Fibroblast of lung (primary cell): ENCODE results near the gene LRP1. TPM values are rescaled to one million over a fixed set of nuclear protein-coding genes. Genes with fewer than 3 reads are reported as not detected.
A peak's percentile ranks its signal among the peaks of the same experiment; 100 is the strongest.

Experiments used
- DNase-seq, 2 donors: peaks; one replicate each; pipeline versions ENCODE4 v3.0.0 to v3.0.0-alpha.2; 2010; ENCODE audit warnings: low read depth in 2 of 2
- H2AFZ ChIP-seq: 2 replicates; pipeline ENCODE4 v1.5.1; 2012; ENCODE audit warnings: low read length, control low read depth, inconsistent platforms
- H3K27ac ChIP-seq: 2 replicates; pipeline ENCODE4 v1.5.1; 2011; ENCODE audit warnings: low read length, control low read depth; ENCODE audit not compliant: insufficient read depth
- H3K27me3 ChIP-seq: 2 replicates; pipeline ENCODE4 v1.5.1; 2011; ENCODE audit warnings: mild to moderate bottlenecking, low read length; ENCODE audit not compliant: control insufficient read depth, insufficient read depth
- H3K36me3 ChIP-seq: 2 replicates; pipeline ENCODE4 v1.5.1; 2011; ENCODE audit warnings: low read length; ENCODE audit not compliant: control insufficient read depth, insufficient read depth
- H3K4me1 ChIP-seq: 2 replicates; pipeline ENCODE4 v1.5.1; 2011; ENCODE audit warnings: low read length; ENCODE audit not compliant: control insufficient read depth, insufficient read depth; ENCODE audit errors: extremely low read depth
- H3K4me2 ChIP-seq: 2 replicates; pipeline ENCODE4 v1.5.1; 2011; ENCODE audit warnings: low read length, control low read depth; ENCODE audit not compliant: insufficient read depth; ENCODE audit errors: extremely low read depth
- H3K4me3 ChIP-seq, 4 experiments: fragments of 200-600 bp in 1 of 4; sonication (generic) in 1 of 4; replicated peaks in 1 of 4; 2 replicates each; pipeline ENCODE4 v1.5.1; 2011 to 2016; ENCODE audit warnings: low read length in 4 of 4, low read depth in 3 of 4, mild to moderate bottlenecking in 3 of 4, control low read depth in 2 of 4, inconsistent platforms in 1 of 4, mixed read lengths in 1 of 4; ENCODE audit not compliant: insufficient read depth in 1 of 4; ENCODE audit errors: control extremely low read depth in 1 of 4
- H3K79me2 ChIP-seq: 2 replicates; pipeline ENCODE4 v1.5.1; 2012; ENCODE audit warnings: mild to moderate bottlenecking, low read length, inconsistent platforms; ENCODE audit not compliant: control insufficient read depth, insufficient read depth
- H3K9ac ChIP-seq: 2 replicates; pipeline ENCODE4 v1.5.1; 2011; ENCODE audit warnings: mild to moderate bottlenecking, low read length, control low read depth; ENCODE audit not compliant: insufficient read depth
- H3K9me3 ChIP-seq: 2 replicates; pipeline ENCODE4 v1.5.1; 2012; ENCODE audit warnings: low read depth, low read length; ENCODE audit not compliant: control insufficient read depth, insufficient read depth
- H4K20me1 ChIP-seq: 2 replicates; pipeline ENCODE4 v1.5.1; 2011; ENCODE audit warnings: low read length; ENCODE audit not compliant: control insufficient read depth, insufficient read depth; ENCODE audit errors: extremely low read depth
- EZH2 ChIP-seq: IDR thresholded peaks from 2 replicates; pipeline ENCODE4 v1.5.1; 2012; ENCODE audit warnings: low read length, control low read depth, mild to moderate bottlenecking; ENCODE audit errors: missing control alignments
- polyA plus RNA-seq, 2 donors: library from polyadenylated mRNA; depleted of rRNA in 1 of 2; stranded (reverse) in 1 of 2; unstranded in 1 of 2; fragments of >200 nt; gene quantifications; 2 replicates each; pipeline ENCODE4 v1.2.1, GENCODE V29; 2011 to 2012; ENCODE audit warnings: missing spikeins in 1 of 2
- total RNA-seq: library from RNA; depleted of rRNA; stranded (reverse); fragments of >200 nt; gene quantifications from 2 replicates; pipeline ENCODE4 v1.2.1, GENCODE V29; 2014
- TF ChIP-seq, protein P1 (sequence below), 2 donors: IDR thresholded peaks in 1 of 2; conservative IDR thresholded peaks in 1 of 2; 1 replicate in 1 of 2; 2 replicates in 1 of 2; pipeline ENCODE4 v1.5.1; 2011 to 2012; ENCODE audit warnings: low read length in 2 of 2, control low read depth in 1 of 2, inconsistent platforms in 1 of 2, low read depth in 1 of 2, mild to moderate bottlenecking in 1 of 2

The LRP1 gene
- total and polyA plus RNA-seq, 2 donors (not counting 1 experiment from before 2014, with no cell fraction given), result 92.2 to 464 TPM

DNA sequence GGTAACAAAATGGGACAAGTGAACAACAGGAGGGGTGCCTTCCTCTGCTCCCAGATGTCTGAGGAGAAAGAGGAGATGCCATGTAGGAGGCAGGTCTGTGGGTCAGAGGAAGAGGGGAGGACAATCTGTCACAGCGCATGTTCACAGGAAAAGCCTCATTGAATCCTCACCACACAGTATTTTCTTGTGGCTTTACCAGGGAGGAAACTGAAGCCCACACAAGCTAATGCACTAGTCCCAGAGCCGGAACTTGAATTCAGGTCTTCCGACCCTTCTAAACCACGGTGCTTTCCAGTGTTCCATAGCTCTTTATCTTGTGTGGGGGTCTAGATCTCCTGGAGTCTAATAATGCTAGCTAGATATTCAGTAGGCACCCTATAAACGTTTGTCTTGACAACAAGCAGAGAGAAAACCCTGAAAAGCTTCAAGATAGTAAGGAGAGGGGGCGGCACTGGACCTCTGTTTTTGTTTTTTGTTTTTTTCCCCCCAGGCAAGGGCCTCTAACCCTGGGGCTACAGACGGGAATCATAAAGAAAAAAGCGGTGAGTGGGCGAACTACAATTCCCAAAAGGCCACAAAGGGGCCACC is 100.9 kb downstream of the LRP1 start:
- no peak for DNase-seq
- Histone ChIP-seq H3K4me2 (peak overlapping the region; percentile 4), H3K4me3 (peak overlapping the region; percentile 58 to 97 (median 88)), H3K27ac (peak overlapping the region; percentile 91), H3K9me3 (no peaks in the 10 kb centered on the region), H2AFZ (peak overlapping the region; percentile 11), H4K20me1 (peaks cover 2% of the 10 kb centered on the region), H3K79me2 (peaks cover 28% of the 10 kb centered on the region), H3K27me3 (peaks cover 3% of the 10 kb centered on the region), H3K4me1 (peaks cover 29% of the 10 kb centered on the region), H3K36me3 (peaks cover 24% of the 10 kb centered on the region), H3K9ac (no peak overlapping the region)
- TF ChIP-seq, protein P1, sequence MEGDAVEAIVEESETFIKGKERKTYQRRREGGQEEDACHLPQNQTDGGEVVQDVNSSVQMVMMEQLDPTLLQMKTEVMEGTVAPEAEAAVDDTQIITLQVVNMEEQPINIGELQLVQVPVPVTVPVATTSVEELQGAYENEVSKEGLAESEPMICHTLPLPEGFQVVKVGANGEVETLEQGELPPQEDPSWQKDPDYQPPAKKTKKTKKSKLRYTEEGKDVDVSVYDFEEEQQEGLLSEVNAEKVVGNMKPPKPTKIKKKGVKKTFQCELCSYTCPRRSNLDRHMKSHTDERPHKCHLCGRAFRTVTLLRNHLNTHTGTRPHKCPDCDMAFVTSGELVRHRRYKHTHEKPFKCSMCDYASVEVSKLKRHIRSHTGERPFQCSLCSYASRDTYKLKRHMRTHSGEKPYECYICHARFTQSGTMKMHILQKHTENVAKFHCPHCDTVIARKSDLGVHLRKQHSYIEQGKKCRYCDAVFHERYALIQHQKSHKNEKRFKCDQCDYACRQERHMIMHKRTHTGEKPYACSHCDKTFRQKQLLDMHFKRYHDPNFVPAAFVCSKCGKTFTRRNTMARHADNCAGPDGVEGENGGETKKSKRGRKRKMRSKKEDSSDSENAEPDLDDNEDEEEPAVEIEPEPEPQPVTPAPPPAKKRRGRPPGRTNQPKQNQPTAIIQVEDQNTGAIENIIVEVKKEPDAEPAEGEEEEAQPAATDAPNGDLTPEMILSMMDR (conservative IDR thresholded peaks at IDR 0.05 in 1 of 2, IDR thresholded peaks at IDR 0.05 in 1 of 2; ENCODE audit: low read depth in 1 of 2, low read length in 2 of 2), result no peak
- no peak for TF ChIP-seq EZH2

DNA sequence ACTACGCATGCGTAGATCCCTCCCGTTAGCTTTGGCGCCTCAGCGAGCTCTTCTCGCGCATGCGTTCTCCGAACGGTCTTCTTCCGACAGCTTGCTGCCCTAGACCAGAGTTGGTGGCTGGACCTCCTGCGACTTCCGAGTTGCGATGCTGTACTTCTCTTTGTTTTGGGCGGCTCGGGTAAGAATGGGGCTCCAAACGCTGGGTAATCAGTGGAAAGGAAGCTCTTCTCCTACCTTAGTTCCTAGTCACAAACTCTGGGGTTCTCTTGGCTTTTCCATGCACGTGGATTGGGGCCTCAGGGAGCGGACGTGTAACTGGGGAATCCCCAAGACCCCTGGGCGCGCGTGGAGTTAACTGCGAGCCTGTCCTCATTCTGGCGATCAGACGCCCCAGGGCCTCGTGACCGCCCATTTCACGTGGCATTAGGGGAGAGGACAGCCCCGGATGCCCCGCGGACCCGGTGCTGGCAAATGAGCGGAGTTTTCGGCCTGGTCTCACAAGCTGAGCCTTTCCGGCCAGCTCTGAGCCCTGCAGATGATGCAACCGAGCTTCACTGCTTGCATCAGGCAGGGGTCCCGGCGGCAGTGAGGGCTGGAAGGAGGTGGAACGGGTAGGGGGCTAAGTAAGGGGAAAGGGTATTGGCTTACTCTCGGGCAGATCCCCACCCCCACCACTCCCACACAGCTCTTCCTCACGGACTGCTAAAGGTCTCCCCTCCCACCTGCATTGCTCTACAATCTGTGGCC is 101.5 kb downstream of the LRP1 start, which contains the start of gene SHMT2:
Gene SHMT2 (plus strand): TSS at position 78 of the 747 bp plus-strand sequence. CDS start 68 bp downstream, at position 146.
- Histone ChIP-seq H3K4me1 (peaks cover 34% of the 10 kb centered on the region), H4K20me1 (peaks cover 2% of the 10 kb centered on the region), H3K9me3 (no peaks in the 10 kb centered on the region)

More for the DNA sequence above, 101.5 kb downstream of the LRP1 start, which contains the start of gene SHMT2:
- Histone ChIP-seq H3K36me3 (peaks cover 28% of the 10 kb centered on the region), H3K4me2 (peak within 1 kb of the TSS; percentile 99), H2AFZ (peak within 1 kb of the TSS; percentile 11), H3K27ac (peak within 1 kb of the TSS; percentile 91), H3K4me3 (peak within 1 kb of the TSS; percentile 58 to 97 (median 88)), H3K9ac (peak within 1 kb of the TSS; percentile 88), H3K27me3 (peaks cover 3% of the 10 kb centered on the region), H3K79me2 (peaks cover 28% of the 10 kb centered on the region)
- no peak for TF ChIP-seq EZH2
- TF ChIP-seq, protein P1 (conservative IDR thresholded peaks at IDR 0.05 in 1 of 2, IDR thresholded peaks at IDR 0.05 in 1 of 2; ENCODE audit: low read depth in 1 of 2, low read length in 2 of 2), result no peak
- DNase-seq, result peak; percentile 89 to 96
